ENCODE data around the gene SCPEP1. TPM values are rescaled to one million over a fixed set of nuclear protein-coding genes. Genes with fewer than 3 reads are reported as not detected.

Gene SCPEP1
- total RNA-seq, 1 experiment from 2014 or later: 51.4 TPM

DNA sequence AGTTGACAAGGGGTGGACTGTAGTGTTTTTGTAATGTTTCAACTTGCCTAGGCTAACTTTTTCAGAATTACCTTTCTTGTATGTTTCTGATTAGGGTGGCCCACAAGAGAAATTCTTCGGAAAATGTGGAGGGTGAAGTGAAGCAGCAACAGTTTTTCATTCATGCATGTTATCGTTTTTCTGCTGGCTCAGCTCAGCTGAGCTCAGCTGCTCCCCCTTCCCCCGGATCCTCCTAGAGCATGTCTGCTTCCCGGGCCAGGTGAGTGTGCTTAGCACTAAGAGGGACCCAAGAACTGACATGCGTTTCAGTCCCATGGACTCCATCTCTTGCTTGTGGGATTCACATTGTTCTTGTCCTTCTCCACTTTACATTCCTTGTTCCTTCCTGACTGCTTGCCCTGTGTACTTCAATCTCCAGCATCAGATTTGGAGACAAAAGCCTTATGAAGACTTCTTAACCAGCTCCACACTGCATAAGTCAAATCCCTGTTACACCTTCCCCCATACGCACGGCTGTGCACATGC lies 33.6 kb downstream of the SCPEP1 start:
- ChIA-PET POLR2A (interaction anchor here (1.8 to 3.3 kb wide), 3 partner anchors 9 to 33 kb away, joined by 6 to 29 read pairs (median 13); partner anchors contain the start of gene SCPEP1), CTCF (interaction anchor here (0.6 to 3.8 kb wide), 11 partner anchors 10 to 103 kb away, joined by 3 to 8 read pairs (median 4); partner anchors contain the start of gene COIL)
- BruUV-seq (replicated peaks): no TSS peak
- H3K4me3 Mint-ChIP-seq (ENCODE audit: unreplicated experiment): no peak overlapping the region
- no peaks in the 10 kb centered on the region for H3K27me3 Mint-ChIP-seq (ENCODE audit: insufficient read depth, unreplicated experiment)
- H3K4me1 Mint-ChIP-seq (ENCODE audit: insufficient read depth, unreplicated experiment): peaks cover 7% of the 10 kb centered on the region
- no peak overlapping the region for H3K27ac Mint-ChIP-seq (ENCODE audit: low read depth, unreplicated experiment)
- intact Hi-C loops (cut with micrococcal nuclease): no loop called here
- peaks cover 6% of the 10 kb centered on the region for H3K36me3 Mint-ChIP-seq (ENCODE audit: insufficient read depth, unreplicated experiment)
- TF ChIP-seq, protein P1, sequence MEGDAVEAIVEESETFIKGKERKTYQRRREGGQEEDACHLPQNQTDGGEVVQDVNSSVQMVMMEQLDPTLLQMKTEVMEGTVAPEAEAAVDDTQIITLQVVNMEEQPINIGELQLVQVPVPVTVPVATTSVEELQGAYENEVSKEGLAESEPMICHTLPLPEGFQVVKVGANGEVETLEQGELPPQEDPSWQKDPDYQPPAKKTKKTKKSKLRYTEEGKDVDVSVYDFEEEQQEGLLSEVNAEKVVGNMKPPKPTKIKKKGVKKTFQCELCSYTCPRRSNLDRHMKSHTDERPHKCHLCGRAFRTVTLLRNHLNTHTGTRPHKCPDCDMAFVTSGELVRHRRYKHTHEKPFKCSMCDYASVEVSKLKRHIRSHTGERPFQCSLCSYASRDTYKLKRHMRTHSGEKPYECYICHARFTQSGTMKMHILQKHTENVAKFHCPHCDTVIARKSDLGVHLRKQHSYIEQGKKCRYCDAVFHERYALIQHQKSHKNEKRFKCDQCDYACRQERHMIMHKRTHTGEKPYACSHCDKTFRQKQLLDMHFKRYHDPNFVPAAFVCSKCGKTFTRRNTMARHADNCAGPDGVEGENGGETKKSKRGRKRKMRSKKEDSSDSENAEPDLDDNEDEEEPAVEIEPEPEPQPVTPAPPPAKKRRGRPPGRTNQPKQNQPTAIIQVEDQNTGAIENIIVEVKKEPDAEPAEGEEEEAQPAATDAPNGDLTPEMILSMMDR (IDR thresholded peaks at IDR 0.05; ENCODE audit: unreplicated experiment): no peak
- DNase-seq (ENCODE audit: unreplicated experiment): no peak
- H3K9me3 Mint-ChIP-seq (ENCODE audit: unreplicated experiment): no peaks in the 10 kb centered on the region

DNA sequence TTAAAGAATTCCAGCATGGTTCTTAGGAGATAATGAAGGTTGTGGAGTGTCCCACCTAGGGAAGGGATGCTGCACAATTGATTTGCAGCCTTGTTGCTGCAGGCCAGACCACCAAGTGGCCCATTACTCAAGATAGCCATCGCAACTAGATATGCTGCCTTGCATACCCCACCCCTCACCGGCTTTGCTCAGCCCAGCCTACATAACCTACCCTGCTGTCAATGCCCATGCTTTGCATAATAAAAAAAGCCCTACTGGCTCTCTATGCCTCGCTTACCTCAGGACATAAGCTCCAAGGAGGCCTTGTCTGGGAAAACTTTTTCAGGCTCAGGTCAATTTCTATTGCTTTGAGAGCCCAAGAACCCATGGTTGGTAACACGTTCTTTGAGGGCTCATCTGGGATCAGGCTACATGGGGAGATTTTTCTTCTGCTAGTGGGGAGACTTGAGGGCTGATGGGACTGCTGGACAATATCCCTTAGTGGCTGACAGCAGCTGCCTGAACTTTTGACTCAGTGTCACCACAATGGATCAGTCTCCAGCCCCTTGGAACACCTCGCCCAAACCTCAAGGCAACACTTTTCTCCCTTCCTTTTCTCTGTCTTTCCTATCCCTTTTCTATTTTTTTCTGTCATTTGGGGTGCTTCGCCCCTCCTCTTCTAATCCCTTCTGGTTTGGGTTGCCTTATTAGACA lies 38.3 kb downstream of the SCPEP1 start:
- Mint-ChIP-seq H3K4me3 (ENCODE audit: unreplicated experiment) (no peak overlapping the region), H3K36me3 (ENCODE audit: insufficient read depth, unreplicated experiment) (no peaks in the 10 kb centered on the region), H3K9me3 (ENCODE audit: unreplicated experiment) (no peaks in the 10 kb centered on the region), H3K4me1 (ENCODE audit: insufficient read depth, unreplicated experiment) (peaks cover 4% of the 10 kb centered on the region), H3K27me3 (ENCODE audit: insufficient read depth, unreplicated experiment) (no peaks in the 10 kb centered on the region), H3K27ac (ENCODE audit: low read depth, unreplicated experiment) (no peak overlapping the region)
- POLR2A ChIA-PET: interaction anchor here (0.7 to 1.1 kb wide), 2 partner anchors 9 to 20 kb away, joined by 3 read pairs; no protein-coding TSS in a partner anchor
- intact Hi-C loops (cut with micrococcal nuclease): no loop called here
- TF ChIP-seq, protein P1 (IDR thresholded peaks at IDR 0.05; ENCODE audit: unreplicated experiment): no peak
- no TSS peak for BruUV-seq (replicated peaks)
- CTCF ChIA-PET: interaction anchor here (0.6 to 0.7 kb wide), 2 partner anchors 83 to 361 kb away, joined by 3 to 4 read pairs; no protein-coding TSS in a partner anchor
- DNase-seq (ENCODE audit: unreplicated experiment): no peak

DNA sequence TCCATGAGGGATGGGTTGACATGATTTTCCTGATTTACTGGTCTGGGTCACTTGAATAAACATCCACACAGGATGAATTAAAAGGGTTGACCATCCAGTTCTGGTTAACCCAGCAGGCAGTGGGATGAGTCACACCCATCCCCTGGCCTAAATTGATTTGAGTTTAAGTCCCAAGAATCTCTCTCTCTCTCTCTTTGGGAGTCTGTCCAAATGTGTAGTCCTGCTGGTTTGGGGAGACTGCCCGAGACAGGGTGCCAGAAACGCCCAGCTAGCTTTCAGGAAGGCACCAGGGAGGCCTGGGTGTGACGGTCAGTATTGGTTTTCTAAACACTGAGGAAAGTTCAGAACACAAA lies 38.8 kb downstream of the SCPEP1 start:
- ChIA-PET POLR2A (interaction anchor here (1.1 kb wide), 1 partner anchor 9 kb away, joined by 3 read pairs; no protein-coding TSS in a partner anchor), CTCF (no interaction called here)
- no peaks in the 10 kb centered on the region for H3K36me3 Mint-ChIP-seq (ENCODE audit: insufficient read depth, unreplicated experiment)
- TF ChIP-seq, protein P1 (IDR thresholded peaks at IDR 0.05; ENCODE audit: unreplicated experiment): no peak
- H3K4me3 Mint-ChIP-seq (ENCODE audit: unreplicated experiment): no peak overlapping the region
- no TSS peak for BruUV-seq (replicated peaks)
- intact Hi-C loops (cut with micrococcal nuclease): no loop called here
- H3K4me1 Mint-ChIP-seq (ENCODE audit: insufficient read depth, unreplicated experiment): peaks cover 4% of the 10 kb centered on the region
- no peak overlapping the region for H3K27ac Mint-ChIP-seq (ENCODE audit: low read depth, unreplicated experiment)
- DNase-seq (ENCODE audit: unreplicated experiment): peak; percentile 34
- no peaks in the 10 kb centered on the region for H3K27me3 Mint-ChIP-seq (ENCODE audit: insufficient read depth, unreplicated experiment)
- H3K9me3 Mint-ChIP-seq (ENCODE audit: unreplicated experiment): no peaks in the 10 kb centered on the region

DNA sequence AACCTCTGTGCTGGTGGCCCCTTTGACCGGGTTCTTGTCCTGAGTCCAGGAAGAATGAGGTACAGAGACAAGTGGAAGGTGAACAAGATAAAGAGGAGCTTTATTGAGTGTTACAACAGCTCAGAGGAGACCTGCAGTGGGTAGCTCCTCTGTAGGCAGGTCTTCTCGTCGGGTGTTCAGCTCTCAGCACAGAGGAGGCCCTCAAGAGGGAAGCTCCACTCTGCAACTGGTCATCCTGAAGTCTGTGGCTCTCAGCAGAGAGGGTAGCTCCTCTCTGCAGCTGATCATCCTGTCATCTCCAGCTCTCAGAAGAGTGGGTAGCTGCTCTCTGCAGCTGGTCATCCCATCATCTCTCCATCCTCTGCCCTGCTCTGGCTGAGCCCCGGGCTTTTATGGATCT lies 39.7 kb downstream of the SCPEP1 start:
- POLR2A ChIA-PET: no interaction called here
- H3K9me3 Mint-ChIP-seq (ENCODE audit: unreplicated experiment): no peaks in the 10 kb centered on the region
- H3K4me1 Mint-ChIP-seq (ENCODE audit: insufficient read depth, unreplicated experiment): peaks cover 4% of the 10 kb centered on the region
- CTCF ChIA-PET: interaction anchor here (1.1 kb wide), 1 partner anchor 347 kb away, joined by 4 read pairs; no protein-coding TSS in a partner anchor
- no peaks in the 10 kb centered on the region for H3K36me3 Mint-ChIP-seq (ENCODE audit: insufficient read depth, unreplicated experiment)
- no peak overlapping the region for H3K27ac Mint-ChIP-seq (ENCODE audit: low read depth, unreplicated experiment)
- intact Hi-C loops (cut with micrococcal nuclease): no loop called here
- BruUV-seq (replicated peaks): no TSS peak
- H3K4me3 Mint-ChIP-seq (ENCODE audit: unreplicated experiment): no peak overlapping the region
- no peaks in the 10 kb centered on the region for H3K27me3 Mint-ChIP-seq (ENCODE audit: insufficient read depth, unreplicated experiment)
- TF ChIP-seq, protein P1 (IDR thresholded peaks at IDR 0.05; ENCODE audit: unreplicated experiment): no peak
- no peak for DNase-seq (ENCODE audit: unreplicated experiment)
